ENCODE data around the gene EIF2B5. TPM values are rescaled to one million over a fixed set of nuclear protein-coding genes. Genes with fewer than 3 reads are reported as not detected.

EIF2B5 gene
- total RNA-seq, 2 experiments from 2014 or later = 41.1 to 56.7 TPM

DNA sequence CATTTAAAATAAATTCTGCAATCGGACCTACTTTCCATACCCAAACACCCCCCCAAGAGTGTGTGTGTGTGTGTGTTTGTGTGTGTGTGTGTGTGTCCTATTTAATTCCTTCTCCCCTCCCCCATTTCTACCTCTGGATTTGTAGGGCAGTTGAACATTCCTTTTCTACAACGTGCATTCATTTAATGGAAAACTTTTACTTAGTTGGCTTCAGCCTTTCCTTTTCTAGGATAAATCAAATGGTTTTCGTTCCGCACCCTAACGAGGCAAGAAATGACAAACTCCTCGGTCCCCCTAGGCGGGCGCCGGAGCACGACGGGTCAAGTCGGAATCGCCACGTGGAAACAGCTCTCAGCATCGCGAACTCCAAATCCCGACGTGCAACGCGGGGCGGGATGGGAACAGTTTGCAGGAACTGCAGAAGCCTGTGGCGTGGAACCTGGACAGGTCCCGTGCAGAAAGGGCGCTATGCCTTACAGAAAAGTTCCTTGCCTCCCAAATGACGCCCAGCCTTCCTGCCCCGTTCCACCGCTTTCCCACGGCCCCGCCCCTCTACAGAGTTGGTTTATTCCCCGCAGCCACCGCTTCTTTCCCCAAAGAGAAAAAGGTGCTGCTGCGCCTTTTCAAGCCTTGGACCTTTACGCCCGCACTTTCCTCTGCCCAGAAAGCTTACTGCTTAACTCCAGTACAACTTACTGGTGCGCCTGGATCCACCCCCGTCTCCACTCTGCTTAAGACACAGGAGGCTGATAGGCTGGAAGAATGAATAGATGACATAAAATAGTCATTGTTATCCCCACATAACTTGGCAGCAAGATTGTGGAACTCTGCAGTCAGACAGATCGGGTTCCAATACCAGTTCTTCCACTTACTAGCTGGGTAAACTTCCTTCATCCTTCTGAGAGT, 1.1 kb upstream of the EIF2B5 start:
- Histone ChIP-seq H3K4me1 (ENCODE audit: insufficient read depth, low read length, poor library complexity, severe bottlenecking) (peaks cover 20% of the 10 kb centered on the region), H3K79me2 (ENCODE audit: insufficient read depth, low read depth, low read length) (peaks cover 43% of the 10 kb centered on the region), H3K9me2 (ENCODE audit: insufficient read depth, low read length) (no peaks in the 10 kb centered on the region), H2AFZ (ENCODE audit: low read length) (peak overlapping the region; percentile 87), H3K9me3 (ENCODE audit: low read length) (no peaks in the 10 kb centered on the region), H3K27ac (ENCODE audit: low read depth, low read length, poor library complexity, severe bottlenecking) (peak overlapping the region; percentile 67), H3K4me3 (ENCODE audit: low read depth, low read length, poor library complexity, severe bottlenecking) (peak overlapping the region; percentile 97), H4K20me1 (ENCODE audit: insufficient read depth, low read length) (no peaks in the 10 kb centered on the region), H3K36me3 (ENCODE audit: insufficient read depth, low read length) (peaks cover 17% of the 10 kb centered on the region), H3K4me2 (ENCODE audit: low read length) (peak overlapping the region; percentile 97)
- peak; percentile 72 for DNase-seq (ENCODE audit: low spot score)
- CTCF ChIA-PET (ENCODE audit: unreplicated experiment) = interaction anchor here (0.6 kb wide), 1 partner anchor 249 kb away, joined by 4 read pairs; the partner anchor contains the start of gene PARL
- BruUV-seq (replicated peaks) = no TSS peak
- POLR2A ChIA-PET = interaction anchor here (0.6 to 2.4 kb wide), 12 partner anchors 11 to 250 kb away, joined by 3 to 8 read pairs (median 3); partner anchors contain the start of genes DVL3 and PARL
- TF ChIP-seq, protein P1, sequence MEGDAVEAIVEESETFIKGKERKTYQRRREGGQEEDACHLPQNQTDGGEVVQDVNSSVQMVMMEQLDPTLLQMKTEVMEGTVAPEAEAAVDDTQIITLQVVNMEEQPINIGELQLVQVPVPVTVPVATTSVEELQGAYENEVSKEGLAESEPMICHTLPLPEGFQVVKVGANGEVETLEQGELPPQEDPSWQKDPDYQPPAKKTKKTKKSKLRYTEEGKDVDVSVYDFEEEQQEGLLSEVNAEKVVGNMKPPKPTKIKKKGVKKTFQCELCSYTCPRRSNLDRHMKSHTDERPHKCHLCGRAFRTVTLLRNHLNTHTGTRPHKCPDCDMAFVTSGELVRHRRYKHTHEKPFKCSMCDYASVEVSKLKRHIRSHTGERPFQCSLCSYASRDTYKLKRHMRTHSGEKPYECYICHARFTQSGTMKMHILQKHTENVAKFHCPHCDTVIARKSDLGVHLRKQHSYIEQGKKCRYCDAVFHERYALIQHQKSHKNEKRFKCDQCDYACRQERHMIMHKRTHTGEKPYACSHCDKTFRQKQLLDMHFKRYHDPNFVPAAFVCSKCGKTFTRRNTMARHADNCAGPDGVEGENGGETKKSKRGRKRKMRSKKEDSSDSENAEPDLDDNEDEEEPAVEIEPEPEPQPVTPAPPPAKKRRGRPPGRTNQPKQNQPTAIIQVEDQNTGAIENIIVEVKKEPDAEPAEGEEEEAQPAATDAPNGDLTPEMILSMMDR (conservative IDR thresholded peaks at IDR 0.05; ENCODE audit: low read length) = no peak
- intact Hi-C loops (cut with micrococcal nuclease; ENCODE audit: unreplicated experiment) = loop anchor here (2.0 kb wide), 2 partner anchors 53 to 115 kb away; partner anchors contain the start of genes ABCF3, ALG3 and EEF1AKMT4

DNA sequence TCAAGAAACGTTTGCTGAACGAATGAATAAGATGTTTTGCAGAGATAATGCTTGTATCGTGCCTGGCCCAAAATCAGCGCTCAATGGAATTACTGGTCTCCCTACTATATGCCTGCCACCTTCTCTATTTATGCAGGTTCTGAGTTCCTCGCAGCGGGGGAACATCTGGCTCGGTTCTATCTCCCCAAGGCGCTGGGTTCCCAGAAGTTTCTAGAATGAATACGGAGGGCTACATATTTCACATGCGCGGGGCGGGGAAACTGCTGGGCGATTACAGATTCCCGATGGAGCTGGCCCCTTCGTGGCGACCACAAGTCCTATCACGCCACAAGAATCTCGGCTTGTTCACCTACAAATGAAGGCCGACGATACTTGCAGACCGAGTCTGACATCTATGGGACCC, 411 bp upstream of the EIF2B5 start:
- Histone ChIP-seq H3K9me3 (ENCODE audit: low read length) (no peaks in the 10 kb centered on the region), H3K4me1 (ENCODE audit: insufficient read depth, low read length, poor library complexity, severe bottlenecking) (peaks cover 20% of the 10 kb centered on the region), H3K27ac (ENCODE audit: low read depth, low read length, poor library complexity, severe bottlenecking) (peak overlapping the region; percentile 67), H3K9me2 (ENCODE audit: insufficient read depth, low read length) (no peaks in the 10 kb centered on the region), H3K36me3 (ENCODE audit: insufficient read depth, low read length) (peaks cover 23% of the 10 kb centered on the region), H2AFZ (ENCODE audit: low read length) (peak overlapping the region; percentile 87), H3K4me2 (ENCODE audit: low read length) (peak overlapping the region; percentile 97), H3K4me3 (ENCODE audit: low read depth, low read length, poor library complexity, severe bottlenecking) (peak overlapping the region; percentile 97), H3K79me2 (ENCODE audit: insufficient read depth, low read depth, low read length) (peaks cover 43% of the 10 kb centered on the region), H4K20me1 (ENCODE audit: insufficient read depth, low read length) (no peaks in the 10 kb centered on the region)
- TSS peak; percentile 83 for BruUV-seq (replicated peaks)
- no peak for TF ChIP-seq EZH2phosphoT487 (IDR thresholded peaks at IDR 0.05; ENCODE audit: borderline replicate concordance, low read depth, low read length)
- TF ChIP-seq, protein P1 (conservative IDR thresholded peaks at IDR 0.05; ENCODE audit: low read length) = no peak
- no peak for DNase-seq (ENCODE audit: low spot score)
- ChIA-PET CTCF (ENCODE audit: unreplicated experiment) (interaction anchor here (0.7 kb wide), 1 partner anchor 553 kb away, joined by 3 read pairs; no protein-coding TSS in a partner anchor), POLR2A (interaction anchor here (0.6 to 2.4 kb wide), 9 partner anchors 11 to 250 kb away, joined by 3 to 8 read pairs (median 4); partner anchors contain the start of genes DVL3 and PARL)
- intact Hi-C loops (cut with micrococcal nuclease; ENCODE audit: unreplicated experiment) = loop anchor here (1.0 to 5.0 kb wide), 7 partner anchors 23 to 237 kb away; partner anchors contain the start of genes ABCF3, ALG3, AP2M1 and CLCN2

Data from OCI-LY7 (cell line).